Tibial nerve (tissue), 4 donors: ENCODE results near the gene NWD2. TPM values are rescaled to one million over a fixed set of nuclear protein-coding genes. Genes with fewer than 3 reads are reported as not detected.

ENCODE experiments used
- DNase-seq, 2 donors: peaks; one replicate each; pipeline ENCODE4 v3.0.0-alpha.2; 2019; ENCODE audit warnings: low spot score in 2 of 2
- H3K27ac ChIP-seq, 4 donors: fragments of 200-600 bp; sonication (generic) in 3 of 4; one replicate each; pipeline ENCODE4 v1.5.1; 2017 to 2019; ENCODE audit warnings: mild to moderate bottlenecking in 1 of 4
- H3K27me3 ChIP-seq, 2 donors: fragments of 200-600 bp; sonication (generic) in 1 of 2; one replicate each; pipeline versions ENCODE4 v1.5.1 to v1.6.0; 2017 to 2019
- H3K36me3 ChIP-seq, 3 donors: fragments of 200-600 bp; sonication (generic); one replicate each; pipeline ENCODE4 v1.5.1; 2018 to 2019
- H3K4me1 ChIP-seq, 4 donors: fragments of 200-600 bp; sonication (generic) in 3 of 4; one replicate each; pipeline ENCODE4 v1.5.1; 2017 to 2019
- H3K4me3 ChIP-seq, 4 donors: fragments of 200-600 bp; sonication (generic) in 3 of 4; one replicate each; pipeline ENCODE4 v1.5.1; 2017 to 2019; ENCODE audit warnings: mild to moderate bottlenecking in 1 of 4, moderate library complexity in 1 of 4
- H3K9me3 ChIP-seq, 4 donors: fragments of 200-600 bp; sonication (generic) in 3 of 4; one replicate each; pipeline ENCODE4 v1.5.1; 2017 to 2019
- EP300 ChIP-seq, 2 donors: sonication (generic); formaldehyde crosslinking; IDR thresholded peaks; one replicate each; pipeline ENCODE4 v1.6.1; 2017; ENCODE audit warnings: antibody characterized with exemption in 2 of 2, mild to moderate bottlenecking in 1 of 2
- POLR2A ChIP-seq, 2 donors: fragments of 450-650 bp; IDR thresholded peaks; one replicate each; pipeline ENCODE4 v1.6.1; 2017; ENCODE audit warnings: antibody characterized with exemption in 2 of 2, mild to moderate bottlenecking in 2 of 2, moderate library complexity in 2 of 2
- WGBS, 2 donors: methylation state at CpG; one replicate each; pipeline ENCODE4 v1.1.5; 2018; 5-methylcytosine and 5-hydroxymethylcytosine counted together
- total RNA-seq, 4 donors: library from RNA; depleted of rRNA; stranded (reverse); fragments of >200 nt; gene quantifications; one replicate each; pipeline ENCODE4 v1.1.0, GENCODE V29; 2016
- TF ChIP-seq, protein P1 (sequence below), 5 experiments: fragments of 200-600 bp in 3 of 5; fragments of 450-650 bp in 2 of 5; sonication (generic) in 3 of 5; IDR thresholded peaks; one replicate each; pipeline ENCODE4 v1.5.1; 2016 to 2019; ENCODE audit warnings: antibody characterized with exemption in 5 of 5, mild to moderate bottlenecking in 3 of 5, moderate library complexity in 2 of 5

The NWD2 gene
- total RNA-seq, 4 donors from 2014 or later = 0.30 to 1.1 (median 0.84) TPM; not detected in 1

- no peaks in the 10 kb centered on the region for H3K36me3 ChIP-seq
- no peak overlapping the region for H3K27ac ChIP-seq
- WGBS, 2 donors = 56 to 57% methylated on average over 6 of the region's 6 CpGs
- H3K27me3 ChIP-seq = no peaks in the 10 kb centered on the region
- no peaks in the 10 kb centered on the region for H3K9me3 ChIP-seq
- no peak for TF ChIP-seq POLR2A (IDR thresholded peaks at IDR 0.05)
- TF ChIP-seq EP300 (IDR thresholded peaks at IDR 0.05) = no peak
- TF ChIP-seq, protein P1, sequence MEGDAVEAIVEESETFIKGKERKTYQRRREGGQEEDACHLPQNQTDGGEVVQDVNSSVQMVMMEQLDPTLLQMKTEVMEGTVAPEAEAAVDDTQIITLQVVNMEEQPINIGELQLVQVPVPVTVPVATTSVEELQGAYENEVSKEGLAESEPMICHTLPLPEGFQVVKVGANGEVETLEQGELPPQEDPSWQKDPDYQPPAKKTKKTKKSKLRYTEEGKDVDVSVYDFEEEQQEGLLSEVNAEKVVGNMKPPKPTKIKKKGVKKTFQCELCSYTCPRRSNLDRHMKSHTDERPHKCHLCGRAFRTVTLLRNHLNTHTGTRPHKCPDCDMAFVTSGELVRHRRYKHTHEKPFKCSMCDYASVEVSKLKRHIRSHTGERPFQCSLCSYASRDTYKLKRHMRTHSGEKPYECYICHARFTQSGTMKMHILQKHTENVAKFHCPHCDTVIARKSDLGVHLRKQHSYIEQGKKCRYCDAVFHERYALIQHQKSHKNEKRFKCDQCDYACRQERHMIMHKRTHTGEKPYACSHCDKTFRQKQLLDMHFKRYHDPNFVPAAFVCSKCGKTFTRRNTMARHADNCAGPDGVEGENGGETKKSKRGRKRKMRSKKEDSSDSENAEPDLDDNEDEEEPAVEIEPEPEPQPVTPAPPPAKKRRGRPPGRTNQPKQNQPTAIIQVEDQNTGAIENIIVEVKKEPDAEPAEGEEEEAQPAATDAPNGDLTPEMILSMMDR (IDR thresholded peaks at IDR 0.05) = no peak
- no peaks in the 10 kb centered on the region for H3K4me1 ChIP-seq
- H3K4me3 ChIP-seq = no peak overlapping the region
- DNase-seq = no peak
These were observed 233.6 kb downstream of the NWD2 start for GRCh38 chr4:37478151-37478550.

GRCh38 chr4:37480509-37480908, 236.0 kb downstream of the NWD2 start:
- H3K36me3 ChIP-seq = no peaks in the 10 kb centered on the region
- H3K4me3 ChIP-seq = peak overlapping the region in 1 of 4 donors; percentile 9
- WGBS, 2 donors = 42 to 54% methylated on average over 4 of the region's 4 CpGs
- no peaks in the 10 kb centered on the region for H3K4me1 ChIP-seq
- no peaks in the 10 kb centered on the region for H3K9me3 ChIP-seq
- TF ChIP-seq, protein P1 (IDR thresholded peaks at IDR 0.05) = no peak
- TF ChIP-seq POLR2A (IDR thresholded peaks at IDR 0.05) (no peak), EP300 (IDR thresholded peaks at IDR 0.05) (no peak)
- H3K27me3 ChIP-seq = no peaks in the 10 kb centered on the region
- no peak overlapping the region for H3K27ac ChIP-seq
- DNase-seq = no peak

GRCh38 chr4:37481547-37482122, 237.1 kb downstream of the NWD2 start:
- no peaks in the 10 kb centered on the region for H3K9me3 ChIP-seq
- 69 to 72% methylated on average over 5 of the region's 5 CpGs for WGBS, 2 donors

DNA sequence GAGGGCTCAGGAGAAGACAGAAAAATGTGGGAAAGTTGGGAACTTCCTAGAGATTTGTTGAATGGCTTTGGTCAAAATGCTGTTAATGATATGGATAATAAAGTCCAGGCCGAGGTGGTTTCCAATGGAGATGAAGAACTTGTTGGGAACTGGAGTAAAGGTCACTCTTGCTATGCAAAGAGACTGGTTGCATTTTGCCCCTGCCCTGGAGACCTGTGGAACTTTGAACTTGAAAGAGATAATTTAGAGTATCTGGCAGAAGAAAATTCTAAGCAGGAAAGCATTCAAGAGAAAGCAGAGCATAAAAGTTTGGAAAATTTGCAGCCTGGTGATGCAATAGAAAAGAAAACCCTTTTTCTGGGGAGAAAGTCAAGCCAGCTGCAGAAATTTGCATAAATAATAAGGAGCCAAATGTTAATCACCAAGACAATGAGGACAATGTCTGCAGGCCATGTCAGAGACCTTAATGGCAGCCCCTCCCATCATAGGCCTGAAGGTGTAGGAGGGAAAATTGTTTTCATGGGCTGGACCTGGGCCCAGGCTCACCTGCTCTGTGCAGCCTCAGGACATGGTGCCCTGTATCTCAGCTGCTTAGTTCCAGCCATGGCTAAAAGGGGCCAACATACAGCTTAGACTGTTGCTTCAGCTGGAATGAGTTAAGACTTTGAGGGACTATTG, 237.8 kb downstream of the NWD2 start:
- 46 to 50% methylated on average over 1 of the region's 1 CpG for WGBS, 2 donors
- Histone ChIP-seq H3K36me3 (no peaks in the 10 kb centered on the region), H3K4me3 (no peak overlapping the region), H3K27me3 (no peaks in the 10 kb centered on the region), H3K27ac (no peak overlapping the region), H3K9me3 (no peaks in the 10 kb centered on the region), H3K4me1 (no peaks in the 10 kb centered on the region)
- TF ChIP-seq POLR2A (IDR thresholded peaks at IDR 0.05) = no peak
- no peak for TF ChIP-seq EP300 (IDR thresholded peaks at IDR 0.05)
- TF ChIP-seq, protein P1 (IDR thresholded peaks at IDR 0.05) = no peak
- no peak for DNase-seq

More at GRCh38 chr4:37481547-37482122, 237.1 kb downstream of the NWD2 start:
- no peak for DNase-seq
- Histone ChIP-seq H3K27me3 (no peaks in the 10 kb centered on the region), H3K36me3 (no peaks in the 10 kb centered on the region), H3K4me1 (no peaks in the 10 kb centered on the region), H3K4me3 (no peak overlapping the region), H3K27ac (no peak overlapping the region)
- TF ChIP-seq POLR2A (IDR thresholded peaks at IDR 0.05) (no peak), EP300 (IDR thresholded peaks at IDR 0.05) (no peak)
- TF ChIP-seq, protein P1 (IDR thresholded peaks at IDR 0.05) = no peak

DNA sequence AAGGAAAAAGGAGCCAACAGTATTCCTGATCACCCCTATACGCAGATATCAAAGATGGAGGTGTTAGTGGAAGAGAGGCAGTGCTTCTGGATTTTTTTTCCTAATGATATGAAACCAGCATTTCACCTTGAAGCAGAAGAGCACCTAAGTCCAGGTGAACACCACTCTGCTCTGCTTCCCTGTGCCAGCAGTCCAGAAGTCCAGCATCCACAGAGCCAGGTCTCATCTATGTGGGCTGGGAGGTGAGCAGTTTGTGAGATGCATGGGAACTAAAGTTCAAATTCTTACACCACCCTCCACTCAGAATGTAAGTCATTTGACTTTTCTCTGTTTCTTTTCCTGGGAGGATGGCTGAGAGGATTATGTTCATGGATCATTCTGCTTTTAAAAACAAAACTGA, 239.1 kb downstream of the NWD2 start:
- Histone ChIP-seq H3K4me3 (no peak overlapping the region), H3K27me3 (no peaks in the 10 kb centered on the region), H3K27ac (no peak overlapping the region), H3K36me3 (no peaks in the 10 kb centered on the region), H3K4me1 (no peaks in the 10 kb centered on the region), H3K9me3 (no peaks in the 10 kb centered on the region)
- no peak for DNase-seq
- 10 to 61% methylated on average over 1 of the region's 1 CpG for WGBS, 2 donors
- no peak for TF ChIP-seq EP300 (IDR thresholded peaks at IDR 0.05)
- no peak for TF ChIP-seq POLR2A (IDR thresholded peaks at IDR 0.05)
- TF ChIP-seq, protein P1 (IDR thresholded peaks at IDR 0.05) = no peak
